Esophagus muscularis mucosa (tissue), 4 donors: ENCODE measurements around the gene CAV3.

Experiments used
- CTCF ChIP-seq, 3 experiments: fragments of 200-600 bp in 2 of 3; fragments of 450-650 bp in 1 of 3; sonication (generic) in 2 of 3; IDR thresholded peaks; one replicate each; pipeline ENCODE4 v1.5.1; 2017 to 2019; ENCODE audit warnings: antibody characterized with exemption in 3 of 3, mild to moderate bottlenecking in 2 of 3, moderate library complexity in 1 of 3
- EP300 ChIP-seq: sonication (generic); formaldehyde crosslinking; IDR thresholded peaks from one replicate; pipeline ENCODE4 v1.6.1; 2017; ENCODE audit warnings: antibody characterized with exemption
- POLR2A ChIP-seq: fragments of 450-650 bp; IDR thresholded peaks from one replicate; pipeline ENCODE4 v1.6.1; 2017; ENCODE audit warnings: antibody characterized with exemption, moderate library complexity, mild to moderate bottlenecking, low read depth

- no peak for TF ChIP-seq CTCF (IDR thresholded peaks at IDR 0.05)
- no peak for TF ChIP-seq POLR2A
- TF ChIP-seq EP300: no peak
Measured at GRCh38 chr3:8765528-8765927, 31.9 kb downstream of the CAV3 start.
